Suprapubic skin (tissue), 4 donors: ENCODE data around the gene LRP1B. TPM values are rescaled to one million over a fixed set of nuclear protein-coding genes. Genes with fewer than 3 reads are reported as not detected.

Experiments used
- DNase-seq, 2 donors: peaks; one replicate each; pipeline ENCODE4 v3.0.0-alpha.2; 2019; ENCODE audit warnings: low spot score in 2 of 2
- H3K27ac ChIP-seq: fragments of 200-600 bp; sonication (generic); one replicate; pipeline ENCODE4 v1.5.1; 2019
- H3K27me3 ChIP-seq: fragments of 200-600 bp; sonication (generic); one replicate; pipeline ENCODE4 v1.5.1; 2019
- H3K36me3 ChIP-seq: fragments of 200-600 bp; sonication (generic); one replicate; pipeline ENCODE4 v1.5.1; 2019
- H3K4me1 ChIP-seq: fragments of 200-600 bp; sonication (generic); one replicate; pipeline ENCODE4 v1.5.1; 2019
- H3K4me3 ChIP-seq: fragments of 200-600 bp; sonication (generic); one replicate; pipeline ENCODE4 v1.5.1; 2019; ENCODE audit warnings: mild to moderate bottlenecking
- H3K9me3 ChIP-seq: fragments of 200-600 bp; sonication (generic); one replicate; pipeline ENCODE4 v1.5.1; 2019
- EP300 ChIP-seq: sonication (generic); formaldehyde crosslinking; IDR thresholded peaks from one replicate; pipeline ENCODE4 v1.6.1; 2017; ENCODE audit warnings: antibody characterized with exemption
- POLR2A ChIP-seq, 2 donors: fragments of 450-650 bp; IDR thresholded peaks; one replicate each; pipeline ENCODE4 v1.6.1; 2017; ENCODE audit warnings: antibody characterized with exemption in 2 of 2, mild to moderate bottlenecking in 2 of 2, moderate library complexity in 2 of 2
- POLR2AphosphoS5 ChIP-seq, 3 donors: sonication (generic); formaldehyde crosslinking; IDR thresholded peaks; one replicate each; pipeline ENCODE4 v1.6.1; 2017; ENCODE audit warnings: antibody characterized with exemption in 3 of 3
- WGBS: methylation state at CpG from one replicate; pipeline ENCODE4 v1.1.5; 2018; 5-methylcytosine and 5-hydroxymethylcytosine counted together
- total RNA-seq, 4 donors: library from RNA; depleted of rRNA; stranded (reverse); fragments of >200 nt; gene quantifications; one replicate each; pipeline ENCODE4 v1.1.0, GENCODE V29; 2016
- TF ChIP-seq, protein P1 (sequence below), 2 donors: fragments of 200-600 bp in 1 of 2; fragments of 450-650 bp in 1 of 2; sonication (generic) in 1 of 2; IDR thresholded peaks; one replicate each; pipeline ENCODE4 v1.5.1; 2016 to 2019; ENCODE audit warnings: antibody characterized with exemption in 2 of 2, mild to moderate bottlenecking in 1 of 2, moderate library complexity in 1 of 2

Gene LRP1B
- total RNA-seq, 4 donors from 2014 or later = 0.11 to 2.7 (median 1.3) TPM

DNA sequence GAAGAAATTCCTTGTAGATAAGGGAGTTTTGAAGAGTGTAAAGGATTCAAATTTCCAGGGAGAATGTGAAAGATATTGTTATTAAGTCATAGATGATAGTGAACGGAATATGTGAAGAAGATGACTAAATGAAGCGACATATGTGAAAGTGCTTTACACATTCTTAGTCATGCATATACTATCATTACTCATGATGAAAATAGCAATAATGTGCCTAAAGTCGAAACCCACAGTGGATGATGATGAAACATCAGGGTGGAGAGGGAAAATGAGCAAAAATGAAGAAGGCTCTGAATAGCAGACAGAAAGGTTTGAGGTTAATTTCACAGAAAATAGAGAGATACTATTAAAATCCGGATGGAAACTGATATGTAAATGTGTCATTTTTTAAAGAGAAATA lies 1237.1 kb downstream of the LRP1B start:
- 82% methylated on average over 4 of the region's 4 CpGs for WGBS
- no peak overlapping the region for H3K4me3 ChIP-seq
- no peak for DNase-seq
- no peaks in the 10 kb centered on the region for H3K27me3 ChIP-seq
- H3K36me3 ChIP-seq = no peaks in the 10 kb centered on the region
- TF ChIP-seq EP300 = no peak
- TF ChIP-seq, protein P1, sequence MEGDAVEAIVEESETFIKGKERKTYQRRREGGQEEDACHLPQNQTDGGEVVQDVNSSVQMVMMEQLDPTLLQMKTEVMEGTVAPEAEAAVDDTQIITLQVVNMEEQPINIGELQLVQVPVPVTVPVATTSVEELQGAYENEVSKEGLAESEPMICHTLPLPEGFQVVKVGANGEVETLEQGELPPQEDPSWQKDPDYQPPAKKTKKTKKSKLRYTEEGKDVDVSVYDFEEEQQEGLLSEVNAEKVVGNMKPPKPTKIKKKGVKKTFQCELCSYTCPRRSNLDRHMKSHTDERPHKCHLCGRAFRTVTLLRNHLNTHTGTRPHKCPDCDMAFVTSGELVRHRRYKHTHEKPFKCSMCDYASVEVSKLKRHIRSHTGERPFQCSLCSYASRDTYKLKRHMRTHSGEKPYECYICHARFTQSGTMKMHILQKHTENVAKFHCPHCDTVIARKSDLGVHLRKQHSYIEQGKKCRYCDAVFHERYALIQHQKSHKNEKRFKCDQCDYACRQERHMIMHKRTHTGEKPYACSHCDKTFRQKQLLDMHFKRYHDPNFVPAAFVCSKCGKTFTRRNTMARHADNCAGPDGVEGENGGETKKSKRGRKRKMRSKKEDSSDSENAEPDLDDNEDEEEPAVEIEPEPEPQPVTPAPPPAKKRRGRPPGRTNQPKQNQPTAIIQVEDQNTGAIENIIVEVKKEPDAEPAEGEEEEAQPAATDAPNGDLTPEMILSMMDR (IDR thresholded peaks at IDR 0.05) = no peak
- no peak for TF ChIP-seq POLR2AphosphoS5 (IDR thresholded peaks at IDR 0.05)
- TF ChIP-seq POLR2A (IDR thresholded peaks at IDR 0.05) = no peak
- H3K27ac ChIP-seq = no peak overlapping the region
- H3K9me3 ChIP-seq = no peaks in the 10 kb centered on the region
- no peaks in the 10 kb centered on the region for H3K4me1 ChIP-seq

DNA sequence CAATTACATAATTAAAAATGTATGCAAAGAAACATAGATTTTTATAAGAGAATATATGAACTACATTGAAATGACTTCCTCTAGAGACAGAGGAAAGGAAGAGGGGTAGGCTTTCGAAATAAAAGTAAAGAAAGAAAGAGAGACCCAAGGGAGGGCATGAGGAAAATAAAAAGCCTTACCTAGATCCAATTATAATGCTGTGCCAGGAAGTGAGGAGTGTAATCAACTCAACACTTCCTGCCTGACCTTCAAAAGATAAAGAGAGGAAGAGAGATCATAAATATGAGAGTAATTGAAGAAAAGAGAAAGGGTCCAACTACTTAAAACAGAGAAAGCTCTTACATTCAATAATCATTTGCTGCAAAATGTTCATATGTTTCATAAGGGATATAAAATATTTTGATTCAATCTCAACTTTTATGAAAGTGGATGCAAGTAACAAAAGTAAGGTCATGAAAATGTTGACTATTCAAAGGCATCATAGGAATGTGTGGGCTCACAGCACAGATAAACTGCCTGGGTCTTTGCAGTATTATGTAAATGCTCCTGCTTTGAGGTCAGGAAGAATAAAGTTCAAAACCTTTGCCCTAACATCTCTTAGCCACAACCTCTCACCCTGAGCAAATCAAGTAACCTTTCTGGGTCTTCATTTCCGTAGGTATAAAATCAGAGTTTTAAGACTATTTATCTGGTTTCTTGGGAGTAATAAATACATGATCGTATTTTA lies 1237.7 kb downstream of the LRP1B start:
- H3K4me1 ChIP-seq = no peaks in the 10 kb centered on the region
- no peaks in the 10 kb centered on the region for H3K27me3 ChIP-seq
- no peaks in the 10 kb centered on the region for H3K36me3 ChIP-seq
- no peak for TF ChIP-seq EP300
- TF ChIP-seq, protein P1 (IDR thresholded peaks at IDR 0.05) = no peak
- TF ChIP-seq POLR2AphosphoS5 (IDR thresholded peaks at IDR 0.05) = no peak
- no peak for DNase-seq
- H3K9me3 ChIP-seq = no peaks in the 10 kb centered on the region
- WGBS = 89% methylated on average over 3 of the region's 3 CpGs
- no peak overlapping the region for H3K27ac ChIP-seq
- no peak overlapping the region for H3K4me3 ChIP-seq

DNA sequence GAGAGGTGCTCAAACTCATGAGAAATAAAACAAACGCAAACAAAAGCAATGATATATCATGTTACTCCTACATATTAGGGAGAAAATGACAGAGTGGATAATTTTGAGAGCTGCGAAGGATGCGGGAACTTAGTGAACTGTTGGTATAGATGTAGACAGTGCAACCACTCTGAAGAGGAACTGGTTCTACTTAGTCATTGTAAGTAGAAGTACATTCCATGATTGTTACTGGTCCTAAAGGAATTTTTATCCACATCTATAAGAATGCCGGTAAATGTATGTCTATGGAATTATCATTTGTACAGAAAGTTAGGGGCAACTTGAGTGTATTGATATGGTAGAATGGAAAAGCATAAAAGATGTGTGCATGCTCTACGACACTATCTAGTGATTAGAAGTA lies 1238.4 kb downstream of the LRP1B start:
- H3K4me3 ChIP-seq = no peak overlapping the region
- DNase-seq = no peak
- no peak for TF ChIP-seq EP300
- no peak for TF ChIP-seq POLR2AphosphoS5 (IDR thresholded peaks at IDR 0.05)
- TF ChIP-seq, protein P1 (IDR thresholded peaks at IDR 0.05) = no peak
- no peak for TF ChIP-seq POLR2A (IDR thresholded peaks at IDR 0.05)
- WGBS = 96% methylated on average over 5 of the region's 5 CpGs
- no peaks in the 10 kb centered on the region for H3K4me1 ChIP-seq
- no peaks in the 10 kb centered on the region for H3K9me3 ChIP-seq
- H3K27ac ChIP-seq = no peak overlapping the region
- no peaks in the 10 kb centered on the region for H3K36me3 ChIP-seq
- no peaks in the 10 kb centered on the region for H3K27me3 ChIP-seq

DNA sequence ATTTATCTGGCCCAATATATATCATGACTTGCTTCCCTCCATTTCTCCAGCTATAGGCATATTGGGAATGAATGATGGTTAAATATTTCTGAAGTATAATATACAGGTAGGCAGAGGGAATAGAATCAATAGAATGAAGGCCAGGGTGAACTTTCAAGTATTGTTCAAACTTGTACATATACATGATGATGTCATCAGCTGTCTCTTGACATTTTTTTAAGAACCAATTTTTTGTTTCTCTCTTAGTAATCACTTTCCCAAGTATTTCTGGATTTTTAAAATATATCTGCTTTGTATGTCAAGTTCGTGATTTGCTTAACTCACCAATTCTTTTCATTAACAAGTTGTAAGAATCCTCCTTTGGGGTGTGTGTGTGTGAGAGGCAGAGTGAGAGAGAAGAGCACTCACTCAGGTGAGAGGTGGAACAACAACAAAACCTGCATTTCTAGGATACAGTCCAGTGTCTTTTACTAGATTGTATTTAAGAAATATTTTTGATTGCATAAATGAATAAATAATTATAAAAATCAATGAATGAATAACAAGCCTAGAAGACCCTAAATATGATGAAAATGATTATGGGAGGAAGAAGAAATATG lies 1239.1 kb downstream of the LRP1B start:
- Histone ChIP-seq H3K4me1 (no peaks in the 10 kb centered on the region), H3K36me3 (no peaks in the 10 kb centered on the region), H3K27ac (no peak overlapping the region), H3K27me3 (no peaks in the 10 kb centered on the region), H3K4me3 (no peak overlapping the region), H3K9me3 (peaks cover 3% of the 10 kb centered on the region)
- TF ChIP-seq POLR2A (IDR thresholded peaks at IDR 0.05) (no peak), POLR2AphosphoS5 (IDR thresholded peaks at IDR 0.05) (no peak), EP300 (no peak)
- TF ChIP-seq, protein P1 (IDR thresholded peaks at IDR 0.05) = no peak
- no peak for DNase-seq
- WGBS = 80% methylated on average over 1 of the region's 1 CpG

DNA sequence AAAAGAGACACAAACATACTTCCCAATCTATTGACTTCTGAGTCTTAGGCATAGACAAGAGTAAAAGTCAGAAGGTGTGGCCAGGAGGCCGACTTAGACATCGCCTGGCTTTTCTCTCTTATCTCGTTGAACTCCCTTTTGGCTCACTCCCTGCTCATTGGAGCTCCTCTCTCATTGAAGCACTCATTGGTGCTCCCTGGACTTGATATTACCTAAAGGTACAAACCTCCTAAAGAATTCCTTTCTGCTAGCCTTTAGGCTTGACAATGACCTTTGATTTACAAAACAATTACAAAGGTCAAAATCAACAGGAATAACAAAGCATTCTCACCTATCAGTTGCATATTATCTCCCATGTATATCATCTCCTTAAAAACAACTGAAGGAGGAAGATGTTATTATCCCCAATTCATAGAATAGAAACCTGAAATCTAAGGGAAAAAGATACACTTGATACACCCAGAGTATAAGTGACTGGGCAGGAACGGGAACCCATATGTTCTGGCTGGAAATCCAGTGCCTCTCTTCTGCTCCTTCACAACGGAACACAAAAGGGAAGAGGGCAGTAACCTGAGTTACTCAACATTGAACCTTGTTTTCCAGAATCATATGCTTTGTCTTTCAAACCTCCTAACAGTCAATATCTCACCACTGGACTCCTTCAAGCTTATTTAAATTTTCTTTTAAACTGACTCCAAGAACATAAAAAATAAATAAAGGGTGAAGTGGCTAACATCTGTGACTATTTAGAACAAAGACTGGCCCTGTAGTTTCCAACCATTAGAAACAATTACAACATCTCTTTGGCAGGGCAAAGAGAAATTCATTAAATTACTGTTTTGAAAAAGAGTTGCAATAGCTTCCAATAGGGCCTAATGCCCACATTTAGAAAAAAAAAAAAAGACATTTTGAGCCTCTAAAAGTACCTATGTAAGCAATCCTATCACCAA lies 1247.9 kb downstream of the LRP1B start:
- no peak for DNase-seq
- no peaks in the 10 kb centered on the region for H3K36me3 ChIP-seq
- no peaks in the 10 kb centered on the region for H3K27me3 ChIP-seq
- TF ChIP-seq EP300 (no peak), POLR2A (IDR thresholded peaks at IDR 0.05) (no peak), POLR2AphosphoS5 (IDR thresholded peaks at IDR 0.05) (no peak)
- TF ChIP-seq, protein P1 (IDR thresholded peaks at IDR 0.05) = no peak
- H3K27ac ChIP-seq = no peak overlapping the region
- no peaks in the 10 kb centered on the region for H3K4me1 ChIP-seq
- 71% methylated on average over 5 of the region's 5 CpGs for WGBS
- H3K9me3 ChIP-seq = peaks cover 5% of the 10 kb centered on the region
- no peak overlapping the region for H3K4me3 ChIP-seq
